DOHH2 (cell line): ENCODE measurements around the gene CPT2.

Experiments
- CTCF ChIP-seq: fragments of 200-600 bp; sonication (generic); IDR thresholded peaks from one replicate; pipeline ENCODE4 v1.5.1; 2014; ENCODE audit warnings: antibody characterized with exemption, mild to moderate bottlenecking, low read depth, low read length; ENCODE audit not compliant: poor library complexity, severe bottlenecking
- EZH2phosphoT487 ChIP-seq: fragments of 200-600 bp; sonication (generic); IDR thresholded peaks from 2 replicates; pipeline ENCODE4 v1.6.1; 2017; ENCODE audit warnings: borderline replicate concordance, mild to moderate bottlenecking, antibody characterized with exemption, low read length, moderate library complexity, mixed read lengths

- TF ChIP-seq CTCF, result no peak
- TF ChIP-seq EZH2phosphoT487, result no peak
These were observed 47.5 kb downstream of the CPT2 start for GRCh38 chr1:53244141-53244540.
